ENCODE measurements around the gene IL6R.
A peak's percentile ranks its signal among the peaks of the same experiment; 100 is the strongest.

Gene IL6R

GRCh38 chr1:154423988-154424326, 18.8 kb downstream of the IL6R start:
- peak in 8 of 56 donors; percentile 19 to 44 (median 26) for DNase-seq

- DNase-seq = no peak
Measured at GRCh38 chr1:154425172-154425571, 20.0 kb downstream of the IL6R start.

- DNase-seq = peak in 2 of 56 donors; percentile 10 to 68
Measured at GRCh38 chr1:154427173-154428139, 22.3 kb downstream of the IL6R start.

- peak in 33 of 56 donors; percentile 12 to 82 (median 45) for DNase-seq
Measured at GRCh38 chr1:154429118-154429517, 24.0 kb downstream of the IL6R start.

DNA sequence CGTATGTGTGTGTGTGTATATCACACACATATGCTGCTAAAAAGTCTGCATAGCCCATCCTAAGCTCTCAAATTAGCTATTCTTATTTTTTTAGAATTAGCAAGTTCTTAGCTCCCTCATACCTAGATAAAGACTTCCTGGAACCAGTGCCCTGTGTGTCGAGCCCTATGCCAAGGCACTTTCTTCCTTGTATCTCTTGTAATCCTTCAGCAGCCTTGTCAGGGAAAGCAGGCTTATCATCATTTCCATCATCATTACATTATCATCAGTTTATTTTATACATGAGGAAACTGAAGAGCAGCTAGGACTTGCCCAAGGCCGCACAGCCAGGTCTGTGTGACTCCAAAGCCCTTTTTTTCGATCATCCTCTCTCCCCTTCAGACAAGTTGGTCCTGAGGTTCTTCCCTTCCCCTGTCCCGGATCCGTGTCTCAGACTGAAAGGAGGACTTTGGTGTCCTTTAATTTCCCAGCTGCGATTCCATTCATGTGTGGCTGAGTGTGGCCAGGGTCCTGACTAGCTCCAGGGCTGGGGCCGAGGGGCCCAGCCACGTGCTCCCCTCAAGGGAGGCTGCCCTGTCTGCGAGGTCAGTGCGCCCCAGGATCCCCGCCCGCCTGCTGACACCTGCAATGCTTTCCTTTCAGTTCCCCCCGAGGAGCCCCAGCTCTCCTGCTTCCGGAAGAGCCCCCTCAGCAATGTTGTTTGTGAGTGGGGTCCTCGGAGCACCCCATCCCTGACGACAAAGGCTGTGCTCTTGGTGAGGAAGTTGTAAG, 24.9 kb downstream of the IL6R start:
- DNase-seq = no peak

GRCh38 chr1:154430903-154431302, 25.8 kb downstream of the IL6R start:
- DNase-seq = no peak

GRCh38 chr1:154431586-154432373, 26.6 kb downstream of the IL6R start:
- DNase-seq = peak in 2 of 56 donors; percentile 20 to 46

DNA sequence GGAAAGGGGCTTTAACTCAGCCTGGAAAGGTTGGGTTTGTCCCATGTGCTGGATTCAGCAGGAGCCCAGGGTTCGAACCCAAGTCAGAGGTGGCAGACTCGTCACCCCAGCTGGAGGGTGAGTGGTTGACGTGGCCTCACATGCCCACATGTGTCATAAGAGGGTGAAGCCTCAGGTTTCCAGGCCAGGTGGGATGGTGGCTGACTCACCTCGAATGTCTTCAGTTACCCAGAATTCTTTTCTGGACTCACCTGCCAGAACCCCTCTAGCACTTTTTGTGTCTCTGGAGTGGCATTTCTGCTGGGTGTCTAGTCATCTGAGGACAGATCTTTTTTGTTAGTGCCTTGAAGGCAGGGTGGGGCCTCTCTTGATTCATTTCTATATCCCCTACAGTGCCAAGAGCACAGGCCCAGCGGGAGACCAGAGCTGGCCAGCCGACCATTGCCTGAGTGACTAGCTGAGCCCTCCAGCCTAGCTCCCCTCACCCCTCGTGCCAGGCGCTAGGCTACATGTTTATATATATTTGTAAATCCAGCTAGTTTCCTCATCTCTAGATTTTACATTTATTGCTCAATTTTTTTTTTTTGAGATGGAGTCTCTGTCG, 28.1 kb downstream of the IL6R start:
- DNase-seq = no peak

DNA sequence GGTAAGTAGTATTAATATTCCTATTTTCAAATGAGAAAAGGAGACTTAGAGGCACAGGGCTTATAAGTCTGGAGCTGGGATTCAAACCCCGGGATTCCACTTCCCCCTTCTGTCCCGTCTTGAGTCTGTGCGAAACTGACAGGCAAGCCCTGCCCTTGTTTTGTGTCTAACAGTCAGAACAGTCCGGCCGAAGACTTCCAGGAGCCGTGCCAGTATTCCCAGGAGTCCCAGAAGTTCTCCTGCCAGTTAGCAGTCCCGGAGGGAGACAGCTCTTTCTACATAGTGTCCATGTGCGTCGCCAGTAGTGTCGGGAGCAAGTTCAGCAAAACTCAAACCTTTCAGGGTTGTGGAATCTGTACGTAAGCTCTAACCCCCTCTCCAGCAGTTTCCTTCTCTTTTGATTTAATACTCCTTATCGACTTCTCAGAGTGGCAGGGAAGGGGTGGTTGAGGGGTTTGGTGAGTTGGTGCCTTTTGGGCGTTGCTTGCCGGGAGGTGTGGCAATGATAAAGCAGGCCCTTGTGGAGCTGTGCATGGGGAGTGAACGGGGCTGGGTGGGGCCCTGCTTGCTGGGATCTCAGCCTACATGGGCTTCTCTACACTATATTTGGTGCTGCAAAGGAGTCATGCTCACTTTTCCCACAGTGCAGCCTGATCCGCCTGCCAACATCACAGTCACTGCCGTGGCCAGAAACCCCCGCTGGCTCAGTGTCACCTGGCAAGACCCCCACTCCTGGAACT, 29.4 kb downstream of the IL6R start:
- peak in 29 of 56 donors; percentile 15 to 73 (median 38) for DNase-seq

- DNase-seq = no peak
Measured at GRCh38 chr1:154435599-154436200, 30.6 kb downstream of the IL6R start.

DNA sequence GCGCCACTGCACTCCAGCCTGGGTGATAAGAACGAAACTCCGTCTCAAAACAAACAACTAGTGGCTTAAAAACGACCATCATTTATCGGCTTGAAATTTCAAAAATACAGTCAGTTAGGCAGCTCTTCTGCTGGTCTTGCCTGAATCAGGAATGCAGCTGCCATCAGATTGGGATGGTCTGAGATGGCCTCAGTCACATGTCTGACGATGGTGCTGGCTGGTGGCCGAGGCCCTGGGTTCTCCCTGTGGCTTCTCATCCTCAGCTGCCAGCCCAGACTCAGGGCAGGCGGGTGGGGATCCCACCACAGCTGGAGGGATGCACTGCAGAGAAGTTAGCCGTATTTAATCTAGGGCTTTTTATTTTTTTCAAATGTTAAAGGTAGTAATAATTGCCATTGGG, 31.3 kb downstream of the IL6R start:
- no peak for DNase-seq

GRCh38 chr1:154440036-154440804, 35.1 kb downstream of the IL6R start:
- no peak for DNase-seq

DNA sequence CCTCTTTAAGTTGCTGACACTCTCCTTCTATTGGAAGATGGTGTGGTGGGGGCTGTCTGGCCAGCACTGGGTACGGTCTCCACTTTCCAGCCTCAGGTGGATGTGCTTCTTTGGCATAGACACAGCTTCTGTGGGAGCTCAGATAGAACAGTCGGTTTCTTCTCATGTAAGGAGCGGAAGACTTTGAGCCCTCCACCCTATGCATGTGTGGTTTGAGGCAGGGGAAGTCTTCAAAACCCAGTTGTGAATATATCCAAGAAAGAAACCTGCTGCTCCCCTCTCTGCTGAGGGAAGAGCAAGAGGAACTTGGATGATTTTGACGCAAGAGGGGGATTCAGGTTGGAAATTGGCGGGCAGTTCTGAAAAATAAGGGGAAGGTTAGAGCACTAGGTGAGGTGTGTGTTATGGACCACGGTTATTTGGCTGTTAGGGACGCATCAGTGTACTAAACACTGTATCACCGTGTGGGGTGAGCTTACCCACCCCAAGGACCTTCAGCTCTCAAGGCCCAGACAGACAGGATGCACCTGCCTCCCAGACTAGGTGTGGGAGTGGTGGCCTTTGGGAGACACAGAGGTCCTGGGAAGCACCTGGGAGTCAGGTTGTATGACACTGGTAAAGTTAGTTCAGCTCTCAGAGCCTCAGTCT, 36.2 kb downstream of the IL6R start:
- DNase-seq = no peak

GRCh38 chr1:154442006-154442740, 37.0 kb downstream of the IL6R start:
- no peak for DNase-seq

GRCh38 chr1:154443274-154444013, 38.3 kb downstream of the IL6R start:
- DNase-seq = no peak

DNA sequence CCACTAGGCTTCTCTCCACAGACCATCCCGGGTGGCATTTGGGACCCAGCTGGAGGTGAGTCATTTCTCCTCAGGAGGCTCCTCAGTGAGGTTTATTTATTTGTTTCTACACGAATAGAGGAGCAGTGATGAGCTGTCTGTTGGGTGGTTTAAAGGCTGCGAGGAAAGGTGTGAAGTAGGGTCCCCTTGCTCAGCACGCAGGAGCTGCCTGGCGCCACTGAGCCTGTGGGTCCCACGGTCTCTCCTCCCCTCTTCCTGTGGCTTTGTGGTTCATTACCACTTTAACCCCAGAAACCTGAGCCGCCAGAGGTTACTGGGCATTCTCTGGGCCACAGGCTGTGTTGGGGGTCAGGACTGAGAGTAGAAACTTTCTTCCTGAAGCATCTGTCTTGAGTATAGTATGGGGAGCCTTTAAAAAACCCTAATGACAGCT, 39.9 kb downstream of the IL6R start:
- DNase-seq = no peak

- no peak for DNase-seq
Measured at GRCh38 chr1:154446292-154446691, 41.1 kb downstream of the IL6R start.

All from amygdala (tissue), 56 donors.